CD4-positive, alpha-beta T cell (primary cell): ENCODE results near the gene CSF1R. TPM values are rescaled to one million over a fixed set of nuclear protein-coding genes. Genes with fewer than 3 reads are reported as not detected.

ENCODE experiments used
- ATAC-seq: fragments of 200-7000 bp; cut with Tn5 transposase; one replicate; pipeline ENCODE4 v1.10.0; 2022; ENCODE audit warnings: mild to moderate bottlenecking; ENCODE audit not compliant: poor library complexity
- CTCF ChIA-PET: fragments of 350-600 bp; sonication (Branson Sonifier 250); formaldehyde crosslinking; loops from one replicate; lab custom pipeline; 2021; ENCODE audit warnings: antibody characterized with exemption, inconsistent platforms; lab: Charles Lee
- POLR2A ChIA-PET: fragments of 350-600 bp; sonication (Branson Sonifier 250); formaldehyde crosslinking; loops from one replicate; lab custom pipeline; 2021; ENCODE audit warnings: antibody characterized with exemption, inconsistent platforms; lab: Charles Lee
- DNase-seq, 14 experiments: peaks; one replicate each; pipeline ENCODE4 v3.0.0-alpha.2; 2013 to 2020; ENCODE audit warnings: mixed read lengths in 2 of 14
- H3K27ac ChIP-seq, 2 donors: one replicate each; pipeline versions ENCODE4 v1.5.1 to v1.7.0; 2013; ENCODE audit warnings: low read length in 2 of 2, low read depth in 1 of 2, mild to moderate bottlenecking in 1 of 2
- H3K27me3 ChIP-seq, 2 experiments: 1 replicate in 1 of 2; 2 replicates in 1 of 2; pipeline versions ENCODE4 v1.6.1 to v1.7.0; 2013; ENCODE audit warnings: low read length in 2 of 2, control low read depth in 1 of 2, mild to moderate bottlenecking in 1 of 2, moderate library complexity in 1 of 2; ENCODE audit not compliant: insufficient read depth in 2 of 2, control insufficient read depth in 1 of 2
- H3K36me3 ChIP-seq: one replicate; pipeline ENCODE4 v1.6.1; 2013; ENCODE audit warnings: low read length, control low read depth; ENCODE audit not compliant: insufficient read depth
- H3K4me1 ChIP-seq: one replicate; pipeline ENCODE4 v1.6.1; 2013; ENCODE audit warnings: low read length, control low read depth; ENCODE audit not compliant: insufficient read depth
- H3K4me3 ChIP-seq: one replicate; pipeline ENCODE4 v1.5.1; 2013; ENCODE audit warnings: mild to moderate bottlenecking, low read length, moderate library complexity
- H3K9me3 ChIP-seq, 2 experiments: 1 replicate in 1 of 2; 2 replicates in 1 of 2; pipeline versions ENCODE4 v1.6.1 to v1.7.0; 2013; ENCODE audit warnings: low read length in 2 of 2, mild to moderate bottlenecking in 2 of 2, control low read depth in 1 of 2, moderate library complexity in 1 of 2; ENCODE audit not compliant: control insufficient read depth in 1 of 2, insufficient read depth in 1 of 2
- H3K27ac Mint-ChIP-seq: one replicate; pipeline ENCODE4 v1.8.0; 2020; ENCODE audit warnings: mixed read lengths
- H3K27me3 Mint-ChIP-seq: one replicate; pipeline ENCODE4 v1.8.0; 2021; ENCODE audit warnings: mixed read lengths
- H3K36me3 Mint-ChIP-seq: one replicate; pipeline ENCODE4 v1.8.0; 2021; ENCODE audit warnings: low read depth, mixed read lengths
- H3K4me1 Mint-ChIP-seq: one replicate; pipeline ENCODE4 v1.8.0; 2021; ENCODE audit warnings: low read depth, mixed read lengths
- H3K4me3 Mint-ChIP-seq: one replicate; pipeline ENCODE4 v1.8.0; 2020; ENCODE audit warnings: mild to moderate bottlenecking, mixed read lengths
- H3K9me3 Mint-ChIP-seq: one replicate; pipeline ENCODE4 v1.8.0; 2020; ENCODE audit warnings: mixed read lengths
- intact Hi-C, 2 experiments: fragments of 100-400 bp; cut with DNase I in 1 of 2; cut with micrococcal nuclease in 1 of 2; formaldehyde crosslinking; loops; one replicate each; pipeline versions ENCODE4 v1.15.1 to v1.9.0; 2023 to 2025; cut with DNase I, micrococcal nuclease
- total RNA-seq, 174 experiments: library from RNA in 2 of 174; stranded (reverse) in 2 of 174; gene quantifications; one replicate each; pipeline ENCODE4 v1.2.3 and lab custom pipeline; 2021 to 2026
- TF ChIP-seq, protein P1 (sequence below): fragments of 200-600 bp; IDR thresholded peaks from one replicate; pipeline ENCODE4 v1.8.0; 2022; ENCODE audit warnings: antibody characterized with exemption, mild to moderate bottlenecking

The CSF1R gene
- total RNA-seq, 2 experiments from 2014 or later: 0.45 to 0.52 TPM

DNA sequence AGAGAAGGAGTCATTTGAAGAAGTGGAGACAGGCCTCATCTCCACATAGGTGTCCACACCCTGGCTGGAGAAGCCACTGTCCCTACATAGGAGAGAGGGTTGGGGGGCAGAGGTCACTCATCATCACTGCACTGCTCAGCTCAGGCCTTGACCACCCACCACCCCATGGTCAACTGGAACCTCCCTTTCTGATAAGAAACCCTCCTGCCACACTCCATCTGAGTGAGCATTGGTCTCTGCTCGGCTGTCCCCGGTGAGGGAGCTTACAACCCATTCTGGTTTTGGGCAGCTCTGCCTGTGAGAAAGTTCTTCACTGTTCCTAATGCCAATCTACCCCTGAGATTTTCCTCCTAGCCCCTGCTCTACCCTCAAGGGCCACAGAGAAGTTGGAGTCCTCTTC, 28.8 kb downstream of the CSF1R start:
- Mint-ChIP-seq H3K36me3 (peaks cover 27% of the 10 kb centered on the region), H3K27ac (no peak overlapping the region), H3K27me3 (no peaks in the 10 kb centered on the region), H3K4me1 (no peaks in the 10 kb centered on the region), H3K4me3 (no peak overlapping the region), H3K9me3 (no peaks in the 10 kb centered on the region)
- TF ChIP-seq, protein P1, sequence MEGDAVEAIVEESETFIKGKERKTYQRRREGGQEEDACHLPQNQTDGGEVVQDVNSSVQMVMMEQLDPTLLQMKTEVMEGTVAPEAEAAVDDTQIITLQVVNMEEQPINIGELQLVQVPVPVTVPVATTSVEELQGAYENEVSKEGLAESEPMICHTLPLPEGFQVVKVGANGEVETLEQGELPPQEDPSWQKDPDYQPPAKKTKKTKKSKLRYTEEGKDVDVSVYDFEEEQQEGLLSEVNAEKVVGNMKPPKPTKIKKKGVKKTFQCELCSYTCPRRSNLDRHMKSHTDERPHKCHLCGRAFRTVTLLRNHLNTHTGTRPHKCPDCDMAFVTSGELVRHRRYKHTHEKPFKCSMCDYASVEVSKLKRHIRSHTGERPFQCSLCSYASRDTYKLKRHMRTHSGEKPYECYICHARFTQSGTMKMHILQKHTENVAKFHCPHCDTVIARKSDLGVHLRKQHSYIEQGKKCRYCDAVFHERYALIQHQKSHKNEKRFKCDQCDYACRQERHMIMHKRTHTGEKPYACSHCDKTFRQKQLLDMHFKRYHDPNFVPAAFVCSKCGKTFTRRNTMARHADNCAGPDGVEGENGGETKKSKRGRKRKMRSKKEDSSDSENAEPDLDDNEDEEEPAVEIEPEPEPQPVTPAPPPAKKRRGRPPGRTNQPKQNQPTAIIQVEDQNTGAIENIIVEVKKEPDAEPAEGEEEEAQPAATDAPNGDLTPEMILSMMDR: no peak
- no peak overlapping the region for H3K4me3 ChIP-seq
- H3K36me3 ChIP-seq: peaks cover 22% of the 10 kb centered on the region
- no peak for ATAC-seq
- no peak overlapping the region for H3K27ac ChIP-seq
- no peaks in the 10 kb centered on the region for H3K9me3 ChIP-seq
- intact Hi-C loops: no loop called here
- CTCF ChIA-PET: no interaction called here
- no peaks in the 10 kb centered on the region for H3K27me3 ChIP-seq
- DNase-seq: no peak
- POLR2A ChIA-PET: interaction anchor here (0.6 kb wide), 1 partner anchor 10 kb away, joined by 3 read pairs; no protein-coding TSS in a partner anchor
- H3K4me1 ChIP-seq: no peaks in the 10 kb centered on the region

DNA sequence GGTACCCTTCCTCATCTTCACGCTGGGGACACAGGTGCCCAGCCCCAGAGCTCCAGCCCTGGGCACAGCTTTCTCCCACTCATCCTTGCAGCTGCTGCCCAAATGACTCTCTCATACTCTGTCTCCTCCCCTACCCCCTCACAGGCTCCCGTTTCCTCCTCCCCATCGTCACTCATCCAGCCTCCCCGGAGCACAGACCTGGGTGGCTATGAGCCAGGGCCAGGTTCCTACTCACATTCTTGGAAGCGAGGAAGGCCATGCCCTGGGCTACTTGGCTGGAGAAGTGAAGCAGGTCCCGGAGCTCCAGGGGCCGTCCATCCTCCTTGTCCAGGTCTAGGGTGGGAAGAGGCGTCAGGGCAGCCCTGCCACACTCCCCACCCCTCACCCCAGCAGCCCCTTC, 29.3 kb downstream of the CSF1R start:
- ATAC-seq: no peak
- no peak overlapping the region for H3K27ac Mint-ChIP-seq
- no peaks in the 10 kb centered on the region for H3K4me1 ChIP-seq
- ChIA-PET POLR2A (no interaction called here), CTCF (no interaction called here)
- no peak for DNase-seq
- no peak overlapping the region for H3K27ac ChIP-seq
- H3K27me3 ChIP-seq: no peaks in the 10 kb centered on the region
- H3K4me3 Mint-ChIP-seq: no peak overlapping the region
- no peaks in the 10 kb centered on the region for H3K9me3 ChIP-seq
- H3K36me3 ChIP-seq: peaks cover 27% of the 10 kb centered on the region
- H3K36me3 Mint-ChIP-seq: peaks cover 32% of the 10 kb centered on the region
- H3K4me1 Mint-ChIP-seq: no peaks in the 10 kb centered on the region
- H3K27me3 Mint-ChIP-seq: no peaks in the 10 kb centered on the region
- no peaks in the 10 kb centered on the region for H3K9me3 Mint-ChIP-seq
- H3K4me3 ChIP-seq: no peak overlapping the region
- TF ChIP-seq, protein P1: no peak
- intact Hi-C loops: no loop called here

DNA sequence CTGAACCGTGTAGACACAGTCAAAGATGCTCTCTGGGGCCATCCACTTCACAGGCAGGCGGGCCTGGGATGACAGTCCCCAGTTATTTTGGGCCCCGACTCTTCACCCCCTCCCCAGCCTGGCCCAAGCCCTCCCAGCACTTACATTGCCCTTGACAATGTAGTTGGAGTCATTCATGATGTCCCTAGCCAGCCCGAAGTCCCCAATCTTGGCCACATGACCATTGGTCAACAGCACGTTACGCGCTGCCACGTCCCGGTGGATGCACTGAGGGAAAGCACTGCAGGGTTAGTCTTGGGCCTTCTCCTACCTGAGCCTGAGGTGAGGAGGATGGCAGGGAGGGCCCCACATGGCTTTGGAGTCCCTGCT, 30.3 kb downstream of the CSF1R start:
- H3K36me3 Mint-ChIP-seq: peaks cover 42% of the 10 kb centered on the region
- no peaks in the 10 kb centered on the region for H3K4me1 ChIP-seq
- no peak overlapping the region for H3K4me3 ChIP-seq
- H3K27ac Mint-ChIP-seq: no peak overlapping the region
- no peak overlapping the region for H3K27ac ChIP-seq
- DNase-seq (no peak), ATAC-seq (no peak)
- H3K9me3 Mint-ChIP-seq: no peaks in the 10 kb centered on the region
- TF ChIP-seq, protein P1: no peak
- no peaks in the 10 kb centered on the region for H3K27me3 Mint-ChIP-seq
- CTCF ChIA-PET: no interaction called here
- H3K4me1 Mint-ChIP-seq: no peaks in the 10 kb centered on the region
- H3K4me3 Mint-ChIP-seq: no peak overlapping the region
- no peaks in the 10 kb centered on the region for H3K9me3 ChIP-seq
- intact Hi-C loops: no loop called here
- POLR2A ChIA-PET: no interaction called here
- H3K27me3 ChIP-seq: no peaks in the 10 kb centered on the region
- H3K36me3 ChIP-seq: peaks cover 37% of the 10 kb centered on the region
